Middle frontal gyrus (tissue), 1 donor: ENCODE data around the gene TRIM28.

ENCODE experiments used
- DNase-seq: peaks from one replicate; pipeline ENCODE4 v3.0.0-alpha.2; 2015; ENCODE audit warnings: low spot score; ENCODE audit errors: extremely low spot score

Gene TRIM28

GRCh38 chr19:58548859-58549663 is 5.2 kb downstream of the TRIM28 start:
- DNase-seq, result no peak

- no peak for DNase-seq
These were observed 5.9 kb downstream of the TRIM28 start for GRCh38 chr19:58549664-58550361.

GRCh38 chr19:58550362-58551122 is 6.7 kb downstream of the TRIM28 start:
- no peak for DNase-seq

- DNase-seq, result no peak
These were observed 7.2 kb downstream of the TRIM28 start for GRCh38 chr19:58551123-58551497.

- DNase-seq, result no peak
These were observed 8.0 kb downstream of the TRIM28 start for GRCh38 chr19:58551577-58552471.

GRCh38 chr19:58552655-58553054 is 8.8 kb downstream of the TRIM28 start:
- DNase-seq, result no peak

- DNase-seq, result no peak
These were observed 10.1 kb downstream of the TRIM28 start for GRCh38 chr19:58553799-58554493.

- DNase-seq, result peak; percentile 94
These were observed 10.9 kb downstream of the TRIM28 start, which contains the start of gene CHMP2A for GRCh38 chr19:58554494-58555368. Gene CHMP2A (minus strand): TSS chr19:58555105. CDS start chr19:58554212, 893 bp downstream.

GRCh38 chr19:58555369-58555885 is 11.6 kb downstream of the TRIM28 start:
- no peak for DNase-seq

GRCh38 chr19:58555920-58556621 is 12.2 kb downstream of the TRIM28 start:
- no peak for DNase-seq

- DNase-seq, result no peak
These were observed 12.9 kb downstream of the TRIM28 start for GRCh38 chr19:58556622-58557220.

- no peak for DNase-seq
These were observed 13.6 kb downstream of the TRIM28 start for GRCh38 chr19:58557221-58558065.

GRCh38 chr19:58558066-58558622 is 14.3 kb downstream of the TRIM28 start, which contains the start of gene UBE2M:
Gene UBE2M (minus strand): TSS chr19:58558611. CDS start chr19:58558381, 230 bp downstream.
- DNase-seq, result no peak

- DNase-seq, result peak; percentile 96
These were observed 14.9 kb downstream of the TRIM28 start for GRCh38 chr19:58558623-58559274.

GRCh38 chr19:58559275-58560006 is 15.6 kb downstream of the TRIM28 start:
- peak; percentile 84 for DNase-seq
